ENCODE measurements around the gene DCC.

Gene DCC

GRCh38 chr18:52577795-52578194 is 237.8 kb downstream of the DCC start:
- TF ChIP-seq, protein P1, sequence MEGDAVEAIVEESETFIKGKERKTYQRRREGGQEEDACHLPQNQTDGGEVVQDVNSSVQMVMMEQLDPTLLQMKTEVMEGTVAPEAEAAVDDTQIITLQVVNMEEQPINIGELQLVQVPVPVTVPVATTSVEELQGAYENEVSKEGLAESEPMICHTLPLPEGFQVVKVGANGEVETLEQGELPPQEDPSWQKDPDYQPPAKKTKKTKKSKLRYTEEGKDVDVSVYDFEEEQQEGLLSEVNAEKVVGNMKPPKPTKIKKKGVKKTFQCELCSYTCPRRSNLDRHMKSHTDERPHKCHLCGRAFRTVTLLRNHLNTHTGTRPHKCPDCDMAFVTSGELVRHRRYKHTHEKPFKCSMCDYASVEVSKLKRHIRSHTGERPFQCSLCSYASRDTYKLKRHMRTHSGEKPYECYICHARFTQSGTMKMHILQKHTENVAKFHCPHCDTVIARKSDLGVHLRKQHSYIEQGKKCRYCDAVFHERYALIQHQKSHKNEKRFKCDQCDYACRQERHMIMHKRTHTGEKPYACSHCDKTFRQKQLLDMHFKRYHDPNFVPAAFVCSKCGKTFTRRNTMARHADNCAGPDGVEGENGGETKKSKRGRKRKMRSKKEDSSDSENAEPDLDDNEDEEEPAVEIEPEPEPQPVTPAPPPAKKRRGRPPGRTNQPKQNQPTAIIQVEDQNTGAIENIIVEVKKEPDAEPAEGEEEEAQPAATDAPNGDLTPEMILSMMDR (conservative IDR thresholded peaks at IDR 0.05), result no peak
- no peak overlapping the region for H3K27ac ChIP-seq

- TF ChIP-seq, protein P1 (conservative IDR thresholded peaks at IDR 0.05), result no peak
- no peak overlapping the region for H3K27ac ChIP-seq
Measured at GRCh38 chr18:52582061-52582460, 242.1 kb downstream of the DCC start.

DNA sequence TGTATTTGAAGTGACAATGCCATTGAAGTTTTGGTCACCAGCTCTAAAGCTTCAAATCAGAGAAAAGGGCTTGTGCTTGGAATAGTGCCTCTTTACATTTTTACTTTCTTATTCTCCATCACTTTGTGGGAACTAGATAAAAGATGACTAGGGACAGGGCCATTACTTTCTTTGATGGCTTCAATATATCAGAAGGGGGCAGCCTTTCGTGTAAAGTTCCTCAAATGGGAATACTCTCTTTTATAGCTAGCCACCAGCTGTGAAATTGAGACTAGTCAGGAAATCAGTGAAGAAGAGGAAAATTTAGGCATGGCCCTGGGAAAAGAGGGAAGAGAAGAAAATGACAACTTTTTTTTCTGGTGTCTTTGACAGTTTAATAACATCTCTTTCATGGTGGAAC is 242.5 kb downstream of the DCC start:
- H3K27ac ChIP-seq, result no peak overlapping the region
- TF ChIP-seq, protein P1 (conservative IDR thresholded peaks at IDR 0.05), result no peak

- TF ChIP-seq, protein P1 (conservative IDR thresholded peaks at IDR 0.05), result no peak
- no peak overlapping the region for H3K27ac ChIP-seq
Measured at GRCh38 chr18:52588931-52589330, 248.9 kb downstream of the DCC start.

- H3K27ac ChIP-seq, result no peak overlapping the region
- TF ChIP-seq, protein P1 (conservative IDR thresholded peaks at IDR 0.05), result no peak
Measured at GRCh38 chr18:52596748-52597435, 256.9 kb downstream of the DCC start.

DNA sequence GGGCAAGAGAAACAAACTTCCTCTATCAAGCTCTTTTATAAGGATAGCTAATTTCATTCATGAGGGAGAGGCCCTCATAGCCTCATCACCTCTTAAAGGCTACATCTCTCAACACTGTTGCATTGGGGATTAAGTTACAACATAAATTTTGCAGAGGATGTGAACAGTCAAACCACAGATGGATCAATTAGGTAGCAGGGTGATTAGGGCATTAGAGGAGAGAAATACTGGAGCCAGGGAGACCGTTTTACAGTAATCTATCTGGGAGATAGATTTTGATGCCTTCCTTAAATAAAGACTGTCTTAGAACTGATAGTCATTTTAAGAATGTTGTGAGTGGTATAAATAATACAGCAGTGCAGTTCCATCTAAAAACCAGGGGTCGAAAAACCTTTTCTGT is 258.9 kb downstream of the DCC start:
- no peak overlapping the region for H3K27ac ChIP-seq
- TF ChIP-seq, protein P1 (conservative IDR thresholded peaks at IDR 0.05), result no peak

DNA sequence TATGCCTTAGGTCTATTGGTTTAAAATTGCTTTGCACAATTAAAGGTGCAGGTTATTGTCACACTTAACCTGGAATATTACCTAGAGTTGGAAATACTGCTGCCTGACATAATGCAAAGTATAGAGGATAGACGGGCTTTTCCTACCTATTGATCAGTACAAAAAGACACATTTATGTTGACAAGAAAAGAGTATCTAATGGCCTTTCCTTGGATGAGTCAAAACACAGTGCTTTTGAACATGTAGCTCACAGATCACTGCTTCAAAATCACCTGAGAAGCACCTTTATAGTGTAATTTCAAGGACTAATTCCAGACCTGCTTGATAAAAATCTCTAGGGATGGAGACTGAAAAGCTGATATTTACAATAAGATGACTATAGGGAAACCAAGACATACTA is 262.8 kb downstream of the DCC start:
- H3K27ac ChIP-seq, result no peak overlapping the region
- TF ChIP-seq, protein P1 (conservative IDR thresholded peaks at IDR 0.05), result no peak
